GM23338 (cell line): ENCODE measurements around the gene TRNAU1AP. TPM values are rescaled to one million over a fixed set of nuclear protein-coding genes. Genes with fewer than 3 reads are reported as not detected.

Experiments
- ATAC-seq: fragments of 200-7000 bp; cut with Tn5 transposase; 3 replicates; pipeline ENCODE4 v1.9.1; 2020
- DNase-seq: peaks from one replicate; pipeline ENCODE4 v3.0.0-alpha.2; 2015; ENCODE audit warnings: low spot score
- H2AFZ ChIP-seq: fragments of 200-600 bp; sonication (generic); 2 replicates; pipeline ENCODE4 v1.8.0; 2016; ENCODE audit warnings: antibody characterized with exemption, mild to moderate bottlenecking, moderate library complexity
- H3F3A ChIP-seq: fragments of 200-600 bp; sonication (generic); replicated peaks from 2 replicates; pipeline ENCODE4 v1.8.0; 2017; ENCODE audit warnings: antibody characterized with exemption, mixed run types, low read depth
- H3K27ac ChIP-seq: fragments of 200-600 bp; sonication (generic); 2 replicates; pipeline ENCODE4 v1.6.1; 2016; ENCODE audit warnings: low read depth
- H3K27me3 ChIP-seq: fragments of 200-600 bp; sonication (generic); 2 replicates; pipeline ENCODE4 v1.8.0; 2016; ENCODE audit warnings: mild to moderate bottlenecking, mixed run types, moderate library complexity; ENCODE audit not compliant: insufficient read depth
- H3K36me3 ChIP-seq: fragments of 200-600 bp; sonication (generic); 2 replicates; pipeline ENCODE4 v1.8.0; 2016; ENCODE audit warnings: mild to moderate bottlenecking; ENCODE audit not compliant: insufficient read depth
- H3K4me1 ChIP-seq: fragments of 200-600 bp; sonication (generic); 2 replicates; pipeline ENCODE4 v1.8.0; 2016; ENCODE audit warnings: mild to moderate bottlenecking, moderate library complexity; ENCODE audit not compliant: insufficient read depth
- H3K4me2 ChIP-seq: fragments of 200-600 bp; sonication (generic); 2 replicates; pipeline ENCODE4 v1.7.1; 2017; ENCODE audit warnings: mixed run types
- H3K4me3 ChIP-seq: fragments of 200-600 bp; sonication (generic); 2 replicates; pipeline ENCODE4 v1.6.1; 2016; ENCODE audit warnings: mixed run types
- H3K79me2 ChIP-seq: fragments of 200-600 bp; sonication (generic); replicated peaks from 2 replicates; pipeline ENCODE4 v1.8.0; 2017; ENCODE audit warnings: mild to moderate bottlenecking; ENCODE audit not compliant: insufficient read depth
- H3K9me2 ChIP-seq: fragments of 200-600 bp; sonication (generic); 2 replicates; pipeline ENCODE4 v1.8.0; 2017; ENCODE audit not compliant: insufficient read depth
- H4K20me1 ChIP-seq: fragments of 200-600 bp; sonication (generic); replicated peaks from 2 replicates; pipeline ENCODE4 v1.8.0; 2017; ENCODE audit warnings: mild to moderate bottlenecking; ENCODE audit not compliant: insufficient read depth
- H3K27ac Mint-ChIP-seq: 2 replicates; pipeline ENCODE4 v1.8.0; 2020; ENCODE audit warnings: inconsistent platforms, mild to moderate bottlenecking, moderate library complexity, mixed read lengths
- H3K27me3 Mint-ChIP-seq: 3 replicates; pipeline ENCODE4 v1.8.0; 2022; ENCODE audit warnings: low read depth, mild to moderate bottlenecking, moderate library complexity, mixed read lengths, inconsistent platforms; ENCODE audit not compliant: insufficient read depth, poor library complexity
- H3K36me3 Mint-ChIP-seq: 3 replicates; pipeline ENCODE4 v1.8.0; 2021; ENCODE audit warnings: low read depth, mild to moderate bottlenecking, inconsistent platforms, moderate library complexity, mixed read lengths
- H3K4me1 Mint-ChIP-seq: 3 replicates; pipeline ENCODE4 v1.8.0; 2020; ENCODE audit warnings: mild to moderate bottlenecking, inconsistent platforms, mixed read lengths
- H3K4me3 Mint-ChIP-seq: 3 replicates; pipeline ENCODE4 v1.8.0; 2021; ENCODE audit warnings: moderate library complexity, mild to moderate bottlenecking, inconsistent platforms, mixed read lengths
- H3K9me3 Mint-ChIP-seq: 3 replicates; pipeline ENCODE4 v1.8.0; 2020; ENCODE audit warnings: moderate library complexity, mild to moderate bottlenecking, inconsistent platforms, mixed read lengths
- CREB1 ChIP-seq: fragments of 250-450 bp; sonication (Bioruptor Pico); IDR thresholded peaks from 2 replicates; pipeline ENCODE4 v1.5.0; 2020; ENCODE audit warnings: low read depth, mild to moderate bottlenecking, moderate library complexity
- EZH2 ChIP-seq: fragments of 200-600 bp; sonication (generic); IDR thresholded peaks from one replicate; pipeline ENCODE4 v1.8.0; 2017; ENCODE audit warnings: antibody characterized with exemption, mild to moderate bottlenecking, low read depth; ENCODE audit not compliant: unreplicated experiment
- EZH2phosphoT487 ChIP-seq: fragments of 200-600 bp; sonication (generic); IDR thresholded peaks from one replicate; pipeline ENCODE4 v1.8.1; 2018; ENCODE audit warnings: antibody characterized with exemption; ENCODE audit not compliant: unreplicated experiment
- JUNB ChIP-seq: IDR thresholded peaks from one replicate; pipeline ENCODE4 v1.6.1; 2016; ENCODE audit warnings: antibody characterized with exemption; ENCODE audit not compliant: unreplicated experiment
- POLR2AphosphoS5 ChIP-seq: IDR thresholded peaks from 2 replicates; pipeline ENCODE4 v1.6.1; 2016; ENCODE audit warnings: antibody characterized with exemption, low read depth
- STAT1 ChIP-seq: IDR thresholded peaks from one replicate; pipeline ENCODE4 v1.6.1; 2016; ENCODE audit warnings: antibody characterized with exemption; ENCODE audit not compliant: unreplicated experiment
- polyA plus RNA-seq: library from polyadenylated mRNA; unstranded; fragments of >200 nt; fragmentation: Nextera tagmentation; extraction: Ambion mirVana; gene quantifications from 2 replicates; pipeline ENCODE4 v1.2.1, GENCODE V29; 2016
- total RNA-seq: library from RNA; depleted of rRNA; stranded (reverse); fragments of >200 nt; shearing (Covaris generic); gene quantifications from 2 replicates; pipeline ENCODE4 v1.2.3, GENCODE V29; 2014
- TF ChIP-seq, protein P1 (sequence below): fragments of 250-450 bp; sonication (Bioruptor Pico); IDR thresholded peaks from 2 replicates; pipeline ENCODE4 v1.5.0; 2020; ENCODE audit warnings: mild to moderate bottlenecking, moderate library complexity

TRNAU1AP gene
- total and polyA plus RNA-seq, 2 experiments from 2014 or later = 20.3 to 42.1 TPM

DNA sequence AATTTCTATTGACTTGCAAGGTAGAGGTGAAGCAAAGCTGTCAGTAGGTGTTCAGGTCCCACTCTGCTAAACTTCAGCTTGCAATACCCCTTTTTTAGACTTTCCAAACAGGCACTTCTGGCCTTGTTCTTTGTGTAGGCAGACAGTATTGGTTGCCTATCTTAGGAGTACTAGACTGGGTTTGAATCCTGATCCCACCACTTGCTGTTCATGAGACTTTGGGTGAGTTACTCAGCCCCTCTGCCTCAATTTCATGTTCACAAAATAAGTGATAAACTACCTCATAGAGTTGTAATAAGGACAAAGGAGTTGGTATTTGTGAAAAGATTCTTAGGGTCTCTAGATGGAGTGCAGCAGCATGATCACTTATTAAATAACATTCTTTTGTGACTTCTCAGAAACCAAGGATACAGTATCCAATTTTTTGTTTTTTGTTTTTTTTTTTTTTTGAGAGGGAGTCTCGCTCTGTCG, 41.9 kb upstream of the TRNAU1AP start:
- Histone ChIP-seq H4K20me1 (peaks cover 7% of the 10 kb centered on the region), H3K27ac (peak overlapping the region; percentile 100), H3K27me3 (no peaks in the 10 kb centered on the region), H2AFZ (no peak overlapping the region), H3K36me3 (peaks cover 53% of the 10 kb centered on the region), H3K4me2 (no peak overlapping the region), H3K9me2 (no peaks in the 10 kb centered on the region), H3F3A (peaks cover 83% of the 10 kb centered on the region), H3K4me3 (no peak overlapping the region), H3K4me1 (peaks cover 22% of the 10 kb centered on the region), H3K79me2 (peaks cover 29% of the 10 kb centered on the region)
- H3K27ac Mint-ChIP-seq = peak overlapping the region; percentile 98
- peaks cover 22% of the 10 kb centered on the region for H3K4me1 Mint-ChIP-seq
- TF ChIP-seq EZH2phosphoT487 = no peak
- TF ChIP-seq CREB1 (CRISPR knock-in tag) = 0 out of 2 replicates have a peak, but pooled peaks have one; percentile 2
- peak; percentile 48; the same call in 1 of the 2 replicates for TF ChIP-seq POLR2AphosphoS5
- H3K9me3 Mint-ChIP-seq = peaks cover 66% of the 10 kb centered on the region; the same call in 2 of the 3 replicates
- ATAC-seq (peak; percentile 8), DNase-seq (peak; percentile 56)
- peaks cover 87% of the 10 kb centered on the region for H3K36me3 Mint-ChIP-seq
- H3K27me3 Mint-ChIP-seq = peaks cover 94% of the 10 kb centered on the region
- peak overlapping the region; percentile 98 for H3K4me3 Mint-ChIP-seq

GRCh38 chr1:28512058-28512611, 40.8 kb upstream of the TRNAU1AP start:
- no peak for TF ChIP-seq STAT1
- TF ChIP-seq EZH2phosphoT487 = no peak
- no peak for TF ChIP-seq CREB1 (CRISPR knock-in tag)
- TF ChIP-seq EZH2 = no peak
- no peak for TF ChIP-seq JUNB
- TF ChIP-seq, protein P1, sequence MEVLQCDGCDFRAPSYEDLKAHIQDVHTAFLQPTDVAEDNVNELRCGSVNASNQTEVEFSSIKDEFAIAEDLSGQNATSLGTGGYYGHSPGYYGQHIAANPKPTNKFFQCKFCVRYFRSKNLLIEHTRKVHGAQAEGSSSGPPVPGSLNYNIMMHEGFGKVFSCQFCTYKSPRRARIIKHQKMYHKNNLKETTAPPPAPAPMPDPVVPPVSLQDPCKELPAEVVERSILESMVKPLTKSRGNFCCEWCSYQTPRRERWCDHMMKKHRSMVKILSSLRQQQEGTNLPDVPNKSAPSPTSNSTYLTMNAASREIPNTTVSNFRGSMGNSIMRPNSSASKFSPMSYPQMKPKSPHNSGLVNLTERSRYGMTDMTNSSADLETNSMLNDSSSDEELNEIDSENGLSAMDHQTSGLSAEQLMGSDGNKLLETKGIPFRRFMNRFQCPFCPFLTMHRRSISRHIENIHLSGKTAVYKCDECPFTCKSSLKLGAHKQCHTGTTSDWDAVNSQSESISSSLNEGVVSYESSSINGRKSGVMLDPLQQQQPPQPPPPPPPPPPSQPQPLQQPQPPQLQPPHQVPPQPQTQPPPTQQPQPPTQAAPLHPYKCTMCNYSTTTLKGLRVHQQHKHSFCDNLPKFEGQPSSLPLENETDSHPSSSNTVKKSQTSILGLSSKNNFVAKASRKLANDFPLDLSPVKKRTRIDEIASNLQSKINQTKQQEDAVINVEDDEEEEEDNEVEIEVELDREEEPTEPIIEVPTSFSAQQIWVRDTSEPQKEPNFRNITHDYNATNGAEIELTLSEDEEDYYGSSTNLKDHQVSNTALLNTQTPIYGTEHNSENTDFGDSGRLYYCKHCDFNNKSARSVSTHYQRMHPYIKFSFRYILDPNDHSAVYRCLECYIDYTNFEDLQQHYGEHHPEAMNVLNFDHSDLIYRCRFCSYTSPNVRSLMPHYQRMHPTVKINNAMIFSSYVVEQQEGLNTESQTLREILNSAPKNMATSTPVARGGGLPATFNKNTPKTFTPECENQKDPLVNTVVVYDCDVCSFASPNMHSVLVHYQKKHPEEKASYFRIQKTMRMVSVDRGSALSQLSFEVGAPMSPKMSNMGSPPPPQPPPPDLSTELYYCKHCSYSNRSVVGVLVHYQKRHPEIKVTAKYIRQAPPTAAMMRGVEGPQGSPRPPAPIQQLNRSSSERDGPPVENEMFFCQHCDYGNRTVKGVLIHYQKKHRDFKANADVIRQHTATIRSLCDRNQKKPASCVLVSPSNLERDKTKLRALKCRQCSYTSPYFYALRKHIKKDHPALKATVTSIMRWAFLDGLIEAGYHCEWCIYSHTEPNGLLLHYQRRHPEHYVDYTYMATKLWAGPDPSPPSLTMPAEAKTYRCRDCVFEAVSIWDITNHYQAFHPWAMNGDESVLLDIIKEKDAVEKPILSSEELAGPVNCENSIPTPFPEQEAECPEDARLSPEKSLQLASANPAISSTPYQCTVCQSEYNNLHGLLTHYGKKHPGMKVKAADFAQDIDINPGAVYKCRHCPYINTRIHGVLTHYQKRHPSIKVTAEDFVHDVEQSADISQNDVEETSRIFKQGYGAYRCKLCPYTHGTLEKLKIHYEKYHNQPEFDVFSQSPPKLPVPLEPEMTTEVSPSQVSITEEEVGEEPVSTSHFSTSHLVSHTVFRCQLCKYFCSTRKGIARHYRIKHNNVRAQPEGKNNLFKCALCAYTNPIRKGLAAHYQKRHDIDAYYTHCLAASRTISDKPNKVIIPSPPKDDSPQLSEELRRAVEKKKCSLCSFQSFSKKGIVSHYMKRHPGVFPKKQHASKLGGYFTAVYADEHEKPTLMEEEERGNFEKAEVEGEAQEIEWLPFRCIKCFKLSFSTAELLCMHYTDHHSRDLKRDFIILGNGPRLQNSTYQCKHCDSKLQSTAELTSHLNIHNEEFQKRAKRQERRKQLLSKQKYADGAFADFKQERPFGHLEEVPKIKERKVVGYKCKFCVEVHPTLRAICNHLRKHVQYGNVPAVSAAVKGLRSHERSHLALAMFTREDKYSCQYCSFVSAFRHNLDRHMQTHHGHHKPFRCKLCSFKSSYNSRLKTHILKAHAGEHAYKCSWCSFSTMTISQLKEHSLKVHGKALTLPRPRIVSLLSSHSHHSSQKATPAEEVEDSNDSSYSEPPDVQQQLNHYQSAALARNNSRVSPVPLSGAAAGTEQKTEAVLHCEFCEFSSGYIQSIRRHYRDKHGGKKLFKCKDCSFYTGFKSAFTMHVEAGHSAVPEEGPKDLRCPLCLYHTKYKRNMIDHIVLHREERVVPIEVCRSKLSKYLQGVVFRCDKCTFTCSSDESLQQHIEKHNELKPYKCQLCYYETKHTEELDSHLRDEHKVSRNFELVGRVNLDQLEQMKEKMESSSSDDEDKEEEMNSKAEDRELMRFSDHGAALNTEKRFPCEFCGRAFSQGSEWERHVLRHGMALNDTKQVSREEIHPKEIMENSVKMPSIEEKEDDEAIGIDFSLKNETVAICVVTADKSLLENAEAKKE = no peak
- no peak; the same call in 1 of the 2 replicates for TF ChIP-seq POLR2AphosphoS5
- no peaks in the 10 kb centered on the region for H3K27me3 ChIP-seq
- H3K9me3 Mint-ChIP-seq = peaks cover 54% of the 10 kb centered on the region; the same call in 2 of the 3 replicates

More at GRCh38 chr1:28512058-28512611, 40.8 kb upstream of the TRNAU1AP start:
- ATAC-seq (peak; percentile 0; the same call in 1 of the 3 replicates), DNase-seq (no peak)
- Histone ChIP-seq H2AFZ (no peak overlapping the region), H3K4me1 (peaks cover 22% of the 10 kb centered on the region), H3K9me2 (no peaks in the 10 kb centered on the region), H3K4me2 (no peak overlapping the region), H3F3A (peaks cover 85% of the 10 kb centered on the region), H3K27ac (peak overlapping the region; percentile 100), H3K79me2 (peaks cover 17% of the 10 kb centered on the region), H3K36me3 (peaks cover 43% of the 10 kb centered on the region), H4K20me1 (peaks cover 6% of the 10 kb centered on the region), H3K4me3 (no peak overlapping the region)
- Mint-ChIP-seq H3K27ac (peak overlapping the region; percentile 88), H3K4me3 (peak overlapping the region; percentile 49; the same call in 2 of the 3 replicates), H3K4me1 (peaks cover 25% of the 10 kb centered on the region), H3K27me3 (peaks cover 82% of the 10 kb centered on the region), H3K36me3 (peaks cover 75% of the 10 kb centered on the region)
